Ishikawa (cell line): Measurements from ENCODE around the gene MAEA.

ENCODE experiments used
- CREB1 ChIP-seq: IDR thresholded peaks from 2 replicates; pipeline ENCODE4 v1.6.1; 2012; ENCODE audit warnings: low read depth
- EP300 ChIP-seq: IDR thresholded peaks from 2 replicates; pipeline ENCODE4 v1.6.1; 2012; ENCODE audit warnings: borderline replicate concordance
- NFIC ChIP-seq: IDR thresholded peaks from 2 replicates; pipeline ENCODE4 v1.6.1; 2012
- RAD21 ChIP-seq: IDR thresholded peaks from 2 replicates; pipeline ENCODE4 v1.6.1; 2012; ENCODE audit warnings: low read depth
- TEAD4 ChIP-seq: IDR thresholded peaks from 2 replicates; pipeline ENCODE4 v1.6.1; 2012
- YY1 ChIP-seq: IDR thresholded peaks from 2 replicates; pipeline ENCODE4 v1.6.1; 2012; ENCODE audit warnings: low read depth
- TF ChIP-seq, protein P1 (sequence below): IDR thresholded peaks from 2 replicates; pipeline ENCODE4 v1.6.1; 2012; ENCODE audit warnings: low read depth, mild to moderate bottlenecking
- TF ChIP-seq, protein P2 (sequence below): IDR thresholded peaks from 2 replicates; pipeline ENCODE4 v1.6.1; 2012
- TF ChIP-seq, protein P3 (sequence below): IDR thresholded peaks from 2 replicates; pipeline ENCODE4 v1.6.1; 2012

- TF ChIP-seq TEAD4 (no peak), EP300 (no peak), YY1 (no peak), CREB1 (no peak), RAD21 (no peak), NFIC (no peak)
- TF ChIP-seq, protein P1, sequence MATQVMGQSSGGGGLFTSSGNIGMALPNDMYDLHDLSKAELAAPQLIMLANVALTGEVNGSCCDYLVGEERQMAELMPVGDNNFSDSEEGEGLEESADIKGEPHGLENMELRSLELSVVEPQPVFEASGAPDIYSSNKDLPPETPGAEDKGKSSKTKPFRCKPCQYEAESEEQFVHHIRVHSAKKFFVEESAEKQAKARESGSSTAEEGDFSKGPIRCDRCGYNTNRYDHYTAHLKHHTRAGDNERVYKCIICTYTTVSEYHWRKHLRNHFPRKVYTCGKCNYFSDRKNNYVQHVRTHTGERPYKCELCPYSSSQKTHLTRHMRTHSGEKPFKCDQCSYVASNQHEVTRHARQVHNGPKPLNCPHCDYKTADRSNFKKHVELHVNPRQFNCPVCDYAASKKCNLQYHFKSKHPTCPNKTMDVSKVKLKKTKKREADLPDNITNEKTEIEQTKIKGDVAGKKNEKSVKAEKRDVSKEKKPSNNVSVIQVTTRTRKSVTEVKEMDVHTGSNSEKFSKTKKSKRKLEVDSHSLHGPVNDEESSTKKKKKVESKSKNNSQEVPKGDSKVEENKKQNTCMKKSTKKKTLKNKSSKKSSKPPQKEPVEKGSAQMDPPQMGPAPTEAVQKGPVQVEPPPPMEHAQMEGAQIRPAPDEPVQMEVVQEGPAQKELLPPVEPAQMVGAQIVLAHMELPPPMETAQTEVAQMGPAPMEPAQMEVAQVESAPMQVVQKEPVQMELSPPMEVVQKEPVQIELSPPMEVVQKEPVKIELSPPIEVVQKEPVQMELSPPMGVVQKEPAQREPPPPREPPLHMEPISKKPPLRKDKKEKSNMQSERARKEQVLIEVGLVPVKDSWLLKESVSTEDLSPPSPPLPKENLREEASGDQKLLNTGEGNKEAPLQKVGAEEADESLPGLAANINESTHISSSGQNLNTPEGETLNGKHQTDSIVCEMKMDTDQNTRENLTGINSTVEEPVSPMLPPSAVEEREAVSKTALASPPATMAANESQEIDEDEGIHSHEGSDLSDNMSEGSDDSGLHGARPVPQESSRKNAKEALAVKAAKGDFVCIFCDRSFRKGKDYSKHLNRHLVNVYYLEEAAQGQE, result no peak
- TF ChIP-seq, protein P2, sequence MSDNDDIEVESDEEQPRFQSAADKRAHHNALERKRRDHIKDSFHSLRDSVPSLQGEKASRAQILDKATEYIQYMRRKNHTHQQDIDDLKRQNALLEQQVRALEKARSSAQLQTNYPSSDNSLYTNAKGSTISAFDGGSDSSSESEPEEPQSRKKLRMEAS, result no peak
- TF ChIP-seq, protein P3, sequence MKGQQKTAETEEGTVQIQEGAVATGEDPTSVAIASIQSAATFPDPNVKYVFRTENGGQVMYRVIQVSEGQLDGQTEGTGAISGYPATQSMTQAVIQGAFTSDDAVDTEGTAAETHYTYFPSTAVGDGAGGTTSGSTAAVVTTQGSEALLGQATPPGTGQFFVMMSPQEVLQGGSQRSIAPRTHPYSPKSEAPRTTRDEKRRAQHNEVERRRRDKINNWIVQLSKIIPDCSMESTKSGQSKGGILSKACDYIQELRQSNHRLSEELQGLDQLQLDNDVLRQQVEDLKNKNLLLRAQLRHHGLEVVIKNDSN, result no peak
Observed at GRCh38 chr4:1288786-1289185, 905 bp upstream of the MAEA start.
